Activated naive CD8-positive, alpha-beta T cell treated with anti-CD3 and anti-CD28 coated beads for 36 hours (primary cell): ENCODE results near the gene MIOS. TPM values are rescaled to one million over a fixed set of nuclear protein-coding genes. Genes with fewer than 3 reads are reported as not detected.

ENCODE experiments used
- DNase-seq: peaks from one replicate; pipeline ENCODE4 v3.0.0; 2021
- H3K27ac Mint-ChIP-seq: one replicate; pipeline ENCODE4 v1.8.0; 2022; ENCODE audit warnings: mild to moderate bottlenecking, moderate library complexity, mixed read lengths
- H3K27me3 Mint-ChIP-seq: one replicate; pipeline ENCODE4 v1.8.0; 2022; ENCODE audit warnings: mild to moderate bottlenecking, mixed read lengths
- H3K36me3 Mint-ChIP-seq: one replicate; pipeline ENCODE4 v1.8.0; 2021; ENCODE audit warnings: mild to moderate bottlenecking, mixed read lengths
- H3K4me1 Mint-ChIP-seq: one replicate; pipeline ENCODE4 v1.8.0; 2021; ENCODE audit warnings: mixed read lengths
- H3K4me3 Mint-ChIP-seq: one replicate; pipeline ENCODE4 v1.8.0; 2022; ENCODE audit warnings: mild to moderate bottlenecking, moderate library complexity, mixed read lengths
- H3K9me3 Mint-ChIP-seq: one replicate; pipeline ENCODE4 v1.8.0; 2022; ENCODE audit warnings: mixed read lengths
- total RNA-seq, 2 experiments: library from RNA; stranded (reverse); gene quantifications; one replicate each; pipeline ENCODE4 v1.2.3, GENCODE V29; 2021

MIOS gene
- total RNA-seq, 2 experiments from 2014 or later = 55.3 to 60.2 TPM

DNA sequence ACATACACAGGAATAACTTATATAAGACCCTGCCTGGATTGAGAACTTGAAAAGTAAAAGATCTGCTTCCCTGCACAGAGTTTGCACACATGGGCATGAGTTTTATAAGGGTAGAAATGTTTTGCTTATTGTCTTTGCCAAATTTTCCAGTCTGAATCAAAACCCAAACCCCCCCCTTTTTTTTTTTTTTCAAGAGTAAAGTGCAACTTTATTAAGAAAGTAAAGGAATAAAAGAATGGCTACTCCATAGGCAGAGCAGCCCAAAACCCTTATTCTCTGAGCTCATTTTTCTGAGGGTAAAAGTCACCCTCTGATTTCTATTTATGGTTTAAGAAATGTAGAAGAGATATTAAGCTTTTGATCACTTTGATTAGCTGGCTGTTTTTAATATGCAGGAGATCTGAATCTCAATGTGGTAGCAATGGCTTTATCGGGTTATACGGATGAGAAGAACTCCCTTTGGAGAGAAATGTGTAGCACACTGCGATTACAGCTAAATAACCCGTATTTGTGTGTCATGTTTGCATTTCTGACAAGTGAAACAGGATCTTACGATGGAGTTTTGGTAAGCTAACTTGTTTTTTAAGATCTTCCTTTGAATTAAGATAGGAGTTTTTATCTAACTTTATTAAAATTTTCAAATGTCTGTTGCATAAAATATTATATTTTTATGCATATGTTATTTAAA lies 18.7 kb downstream of the MIOS start:
- H3K27me3 Mint-ChIP-seq = no peaks in the 10 kb centered on the region
- H3K36me3 Mint-ChIP-seq = peaks cover 11% of the 10 kb centered on the region
- no peak overlapping the region for H3K27ac Mint-ChIP-seq
- H3K4me3 Mint-ChIP-seq = no peak overlapping the region
- no peak for DNase-seq
- H3K9me3 Mint-ChIP-seq = no peaks in the 10 kb centered on the region
- H3K4me1 Mint-ChIP-seq = peaks cover 7% of the 10 kb centered on the region

- no peak for DNase-seq
- Mint-ChIP-seq H3K9me3 (no peaks in the 10 kb centered on the region), H3K27ac (no peak overlapping the region), H3K36me3 (peaks cover 28% of the 10 kb centered on the region), H3K4me1 (no peaks in the 10 kb centered on the region), H3K4me3 (no peak overlapping the region), H3K27me3 (no peaks in the 10 kb centered on the region)
These were observed 28.8 kb downstream of the MIOS start for GRCh38 chr7:7595451-7595850.

DNA sequence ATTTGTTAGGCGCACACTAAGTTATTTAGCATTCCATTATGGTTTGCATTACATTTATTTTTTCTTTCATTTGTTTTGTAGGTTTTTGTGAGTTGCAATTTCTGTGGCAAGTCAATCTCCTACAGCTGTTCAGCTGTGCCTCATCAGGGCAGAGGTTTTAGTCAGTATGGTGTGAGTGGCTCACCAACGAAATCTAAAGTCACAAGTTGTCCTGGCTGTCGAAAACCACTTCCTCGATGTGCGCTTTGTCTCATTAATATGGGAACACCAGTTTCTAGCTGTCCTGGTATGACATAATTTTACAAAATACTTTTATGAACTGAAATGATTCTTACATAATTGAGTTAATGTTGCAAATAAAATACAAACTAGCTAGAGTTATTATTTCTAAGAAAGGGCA lies 29.5 kb downstream of the MIOS start:
- no peak for DNase-seq
- Mint-ChIP-seq H3K4me3 (no peak overlapping the region), H3K27ac (no peak overlapping the region), H3K27me3 (no peaks in the 10 kb centered on the region), H3K4me1 (no peaks in the 10 kb centered on the region), H3K36me3 (peaks cover 32% of the 10 kb centered on the region), H3K9me3 (peaks cover 5% of the 10 kb centered on the region)

DNA sequence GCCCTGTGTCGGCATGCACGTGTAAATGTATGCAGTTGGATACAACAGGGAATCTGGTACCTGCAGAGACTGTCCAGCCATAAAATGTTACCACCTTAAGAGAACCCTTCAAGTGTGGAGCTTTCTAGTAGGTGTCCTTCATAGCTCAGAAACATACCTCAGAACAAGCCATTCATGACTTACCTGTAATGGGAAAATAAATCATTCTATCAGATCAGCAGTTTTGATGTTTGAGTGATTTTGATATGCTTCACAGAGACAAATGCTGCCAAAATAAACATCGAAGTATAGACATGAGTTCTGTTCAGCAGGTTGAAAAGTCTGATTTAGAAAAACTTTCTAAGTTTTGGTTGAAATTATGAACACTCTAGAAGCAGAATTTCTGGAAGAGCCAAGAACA lies 40.3 kb downstream of the MIOS start:
- no peak for DNase-seq
- Mint-ChIP-seq H3K27ac (no peak overlapping the region), H3K36me3 (peaks cover 10% of the 10 kb centered on the region), H3K27me3 (no peaks in the 10 kb centered on the region), H3K4me3 (no peak overlapping the region), H3K9me3 (no peaks in the 10 kb centered on the region), H3K4me1 (peaks cover 3% of the 10 kb centered on the region)

GRCh38 chr7:7609330-7609729 lies 42.6 kb downstream of the MIOS start:
- no peaks in the 10 kb centered on the region for H3K9me3 Mint-ChIP-seq
- no peak for DNase-seq
- no peak overlapping the region for H3K4me3 Mint-ChIP-seq
- H3K27ac Mint-ChIP-seq = peak overlapping the region; percentile 63
- H3K4me1 Mint-ChIP-seq = peaks cover 6% of the 10 kb centered on the region
- peaks cover 10% of the 10 kb centered on the region for H3K36me3 Mint-ChIP-seq
- H3K27me3 Mint-ChIP-seq = no peaks in the 10 kb centered on the region

DNA sequence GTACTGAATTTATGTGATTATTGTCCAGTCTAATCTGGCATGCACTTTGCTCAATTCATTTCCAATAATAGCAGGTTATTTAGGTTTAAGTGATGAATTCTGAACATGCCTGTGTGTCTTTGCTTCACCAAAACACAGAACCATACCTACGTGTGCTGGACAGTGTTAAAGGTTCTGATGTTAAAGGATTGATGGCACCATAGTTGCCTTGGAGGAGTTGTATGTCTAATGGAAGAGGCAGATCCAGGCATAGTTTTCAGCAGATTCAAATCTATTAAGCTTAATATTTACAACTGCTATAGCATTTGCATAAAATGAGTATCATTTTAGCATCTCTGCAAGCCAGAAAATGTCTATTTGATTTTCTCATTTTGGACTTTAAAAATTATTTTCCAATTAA lies 45.8 kb downstream of the MIOS start:
- Mint-ChIP-seq H3K9me3 (no peaks in the 10 kb centered on the region), H3K27ac (no peak overlapping the region), H3K4me3 (no peak overlapping the region), H3K4me1 (peaks cover 9% of the 10 kb centered on the region), H3K36me3 (peaks cover 8% of the 10 kb centered on the region), H3K27me3 (no peaks in the 10 kb centered on the region)
- no peak for DNase-seq

- Mint-ChIP-seq H3K4me1 (peaks cover 13% of the 10 kb centered on the region), H3K9me3 (no peaks in the 10 kb centered on the region)
These were observed 46.5 kb downstream of the MIOS start for GRCh38 chr7:7613210-7613609.

DNA sequence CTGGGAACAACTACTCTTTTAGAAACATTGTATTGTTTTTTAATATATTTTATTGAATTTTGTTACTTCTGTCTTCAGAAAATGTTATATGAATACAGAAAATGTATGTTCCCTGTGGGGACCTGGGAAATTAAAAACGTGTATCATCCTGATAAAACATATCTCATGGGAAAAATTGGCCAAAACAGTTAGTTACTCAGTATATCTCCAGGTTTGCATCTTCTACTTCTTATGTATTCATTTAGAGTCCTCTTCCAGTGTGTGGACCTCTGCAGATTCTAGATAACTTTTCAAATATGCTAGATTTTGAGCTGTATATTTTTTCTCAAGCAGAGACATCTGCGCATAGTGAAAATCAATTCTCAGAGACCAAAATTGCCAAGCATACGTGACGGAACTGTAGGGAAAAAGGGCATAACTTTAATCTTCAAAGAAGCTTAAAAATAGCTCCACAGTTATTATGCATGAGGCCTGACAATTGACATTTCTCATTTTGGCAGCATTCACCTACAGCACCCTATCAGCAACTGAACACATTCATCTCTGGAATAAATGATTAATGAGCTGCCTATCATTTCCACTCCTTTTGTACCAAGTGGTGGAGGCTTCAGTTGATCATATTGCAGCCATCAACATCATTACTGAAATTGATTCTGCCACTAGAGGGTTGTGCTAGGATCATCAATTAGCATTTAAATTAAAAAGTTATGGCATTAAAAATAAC lies 47.5 kb downstream of the MIOS start:
- Mint-ChIP-seq H3K9me3 (no peaks in the 10 kb centered on the region), H3K27me3 (no peaks in the 10 kb centered on the region), H3K27ac (no peak overlapping the region), H3K36me3 (peaks cover 5% of the 10 kb centered on the region), H3K4me3 (no peak overlapping the region), H3K4me1 (peaks cover 12% of the 10 kb centered on the region)
- DNase-seq = no peak

More at GRCh38 chr7:7613210-7613609, 46.5 kb downstream of the MIOS start:
- no peak for DNase-seq
- H3K4me3 Mint-ChIP-seq = no peak overlapping the region
- no peaks in the 10 kb centered on the region for H3K27me3 Mint-ChIP-seq
- peaks cover 5% of the 10 kb centered on the region for H3K36me3 Mint-ChIP-seq
- no peak overlapping the region for H3K27ac Mint-ChIP-seq

DNA sequence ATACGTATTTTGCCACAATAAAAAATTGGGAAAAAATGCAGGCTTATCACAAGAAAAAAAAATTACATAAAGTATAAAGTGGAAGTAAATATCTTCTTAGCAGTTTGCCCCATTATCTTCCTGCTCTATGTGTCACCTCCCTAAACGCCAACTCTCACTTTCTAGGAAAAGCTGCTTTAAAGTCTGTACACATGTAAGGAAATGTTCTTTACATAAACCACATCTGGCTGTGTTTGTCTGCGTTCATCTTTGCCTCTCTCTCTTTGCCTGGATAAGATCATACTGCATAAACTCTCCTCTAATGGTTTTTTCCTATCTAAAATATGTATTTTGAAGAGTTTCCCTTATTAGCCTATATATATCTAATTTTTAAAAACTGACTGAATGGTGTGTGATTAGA lies 50.9 kb downstream of the MIOS start:
- peaks cover 9% of the 10 kb centered on the region for H3K4me1 Mint-ChIP-seq

DNA sequence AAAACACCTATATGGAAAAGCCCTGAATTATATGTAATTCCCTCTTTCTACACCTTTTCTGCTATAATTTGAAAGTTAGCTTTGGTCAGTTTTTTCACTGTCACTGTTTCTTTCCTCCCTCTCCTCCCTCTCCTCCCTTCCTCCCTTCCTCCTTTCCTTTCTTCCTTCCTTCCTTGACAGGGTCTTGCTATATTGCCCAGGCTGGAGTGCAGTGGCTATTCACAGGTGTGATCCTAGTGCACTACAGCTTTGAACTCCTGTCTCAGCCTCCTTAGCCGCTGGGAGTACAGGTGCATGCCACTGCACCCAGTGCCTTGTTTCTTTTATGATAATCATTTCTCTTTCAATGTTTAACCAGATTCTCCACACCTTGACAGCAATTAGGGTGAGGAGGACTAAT lies 51.7 kb downstream of the MIOS start:
- Mint-ChIP-seq H3K27me3 (no peaks in the 10 kb centered on the region), H3K4me3 (no peak overlapping the region), H3K27ac (no peak overlapping the region), H3K36me3 (no peaks in the 10 kb centered on the region), H3K9me3 (no peaks in the 10 kb centered on the region), H3K4me1 (peaks cover 9% of the 10 kb centered on the region)
- no peak for DNase-seq

More for the DNA sequence above, 50.9 kb downstream of the MIOS start:
- Mint-ChIP-seq H3K36me3 (no peaks in the 10 kb centered on the region), H3K4me3 (no peak overlapping the region), H3K27ac (no peak overlapping the region), H3K9me3 (no peaks in the 10 kb centered on the region), H3K27me3 (no peaks in the 10 kb centered on the region)
- DNase-seq = no peak

DNA sequence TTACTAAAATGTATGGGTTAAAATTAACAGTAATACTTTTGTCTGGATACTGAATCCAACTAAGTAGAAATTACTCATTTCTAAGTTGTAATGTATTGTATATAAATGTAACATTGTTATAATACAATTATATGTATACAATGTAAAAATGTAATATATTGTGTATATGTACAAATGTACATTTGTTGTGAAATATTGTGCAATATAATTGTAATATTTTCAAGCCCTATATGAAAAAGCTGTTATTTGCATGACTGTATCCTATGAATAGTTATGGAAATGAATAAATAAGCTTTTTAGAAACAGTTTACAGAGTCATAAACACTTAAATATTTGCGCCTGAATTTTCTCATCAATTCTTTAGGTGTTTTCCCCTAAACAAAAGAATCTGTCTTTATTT lies 53.6 kb downstream of the MIOS start:
- H3K27ac Mint-ChIP-seq = no peak overlapping the region
- no peaks in the 10 kb centered on the region for H3K36me3 Mint-ChIP-seq
- no peaks in the 10 kb centered on the region for H3K9me3 Mint-ChIP-seq
- no peak overlapping the region for H3K4me3 Mint-ChIP-seq
- no peak for DNase-seq
- H3K27me3 Mint-ChIP-seq = no peaks in the 10 kb centered on the region
- peaks cover 7% of the 10 kb centered on the region for H3K4me1 Mint-ChIP-seq

DNA sequence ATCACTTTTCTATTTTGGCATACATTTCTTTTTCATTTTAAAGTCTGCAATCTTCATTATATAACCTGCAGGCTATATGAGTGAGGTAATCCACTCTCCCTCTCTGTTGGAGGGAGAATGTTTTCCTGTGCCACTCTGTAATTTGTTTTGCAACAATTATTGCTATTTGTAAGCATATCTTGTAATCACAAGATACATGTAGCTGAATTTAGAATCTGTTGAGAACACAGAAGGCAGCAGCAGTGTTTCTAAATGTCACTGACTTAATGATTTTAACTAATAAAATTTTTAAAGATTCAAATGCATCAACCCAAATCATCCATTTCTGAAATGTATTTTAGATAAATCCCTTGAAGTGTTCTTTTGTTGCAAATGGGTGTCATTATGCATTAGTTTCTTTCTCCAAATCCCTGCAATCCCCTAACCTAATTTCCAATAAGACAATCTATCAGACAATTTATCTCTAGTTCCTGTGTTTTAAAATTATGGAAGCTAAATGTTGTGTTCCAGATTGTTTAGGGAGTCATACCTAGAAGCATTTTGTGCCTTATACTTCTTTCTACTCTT lies 54.0 kb downstream of the MIOS start:
- Mint-ChIP-seq H3K9me3 (no peaks in the 10 kb centered on the region), H3K4me1 (peaks cover 7% of the 10 kb centered on the region), H3K27ac (no peak overlapping the region), H3K4me3 (no peak overlapping the region), H3K27me3 (no peaks in the 10 kb centered on the region), H3K36me3 (peaks cover under 1% of the 10 kb centered on the region)
- no peak for DNase-seq

GRCh38 chr7:7628476-7628875 lies 61.8 kb downstream of the MIOS start:
- peaks cover 7% of the 10 kb centered on the region for H3K36me3 Mint-ChIP-seq
- H3K4me1 Mint-ChIP-seq = no peaks in the 10 kb centered on the region
- H3K27ac Mint-ChIP-seq = no peak overlapping the region
- no peak for DNase-seq
- no peak overlapping the region for H3K4me3 Mint-ChIP-seq
- peaks cover 4% of the 10 kb centered on the region for H3K27me3 Mint-ChIP-seq
- peaks cover 7% of the 10 kb centered on the region for H3K9me3 Mint-ChIP-seq

GRCh38 chr7:7630626-7631329 lies 64.1 kb downstream of the MIOS start:
- Mint-ChIP-seq H3K27me3 (peaks cover 4% of the 10 kb centered on the region), H3K36me3 (peaks cover 9% of the 10 kb centered on the region), H3K9me3 (peaks cover 7% of the 10 kb centered on the region), H3K27ac (no peak overlapping the region), H3K4me3 (no peak overlapping the region), H3K4me1 (no peaks in the 10 kb centered on the region)
- no peak for DNase-seq

GRCh38 chr7:7639421-7639820 lies 72.7 kb downstream of the MIOS start:
- peak overlapping the region; percentile 100 for H3K27ac Mint-ChIP-seq
- H3K27me3 Mint-ChIP-seq = no peaks in the 10 kb centered on the region
- H3K9me3 Mint-ChIP-seq = no peaks in the 10 kb centered on the region
- H3K4me1 Mint-ChIP-seq = peaks cover 22% of the 10 kb centered on the region
- H3K4me3 Mint-ChIP-seq = peak overlapping the region; percentile 95
- no peak for DNase-seq
- peaks cover 43% of the 10 kb centered on the region for H3K36me3 Mint-ChIP-seq
